ENCODE results near the gene TMEM235. TPM values are rescaled to one million over a fixed set of nuclear protein-coding genes. Genes with fewer than 3 reads are reported as not detected.
A peak's percentile ranks its signal among the peaks of the same experiment; 100 is the strongest.
"Not testable (repeated sequence)": the region's sequence is repeated elsewhere in the genome, so short reads cannot be mapped to it uniquely, and the experiment has no call there.

The TMEM235 gene
- total RNA-seq, 1 donor from 2014 or later: not detected

- intact Hi-C loops (cut with DNase I); DNase-seq (ENCODE audit: low spot score): not testable (repeated sequence)
Measured at GRCh38 chr17:78235022-78235421, 3.6 kb downstream of the TMEM235 start.

GRCh38 chr17:78235885-78236284 lies 4.5 kb downstream of the TMEM235 start:
- intact Hi-C loops (cut with DNase I): no loop called here
- no peak for DNase-seq (ENCODE audit: low spot score)

- no peak for DNase-seq (ENCODE audit: low spot score)
- intact Hi-C loops (cut with DNase I): no loop called here
Measured at GRCh38 chr17:78236362-78237127, 5.1 kb downstream of the TMEM235 start.

GRCh38 chr17:78237401-78238012 lies 6.1 kb downstream of the TMEM235 start:
- DNase-seq (ENCODE audit: low spot score): no peak
- intact Hi-C loops (cut with DNase I): no loop called here

- no peak for DNase-seq (ENCODE audit: low spot score)
- intact Hi-C loops (cut with DNase I): no loop called here
Measured at GRCh38 chr17:78238823-78239488, 7.5 kb downstream of the TMEM235 start.

- intact Hi-C loops (cut with DNase I): no loop called here
- no peak for DNase-seq (ENCODE audit: low spot score)
Measured at GRCh38 chr17:78239489-78239931, 8.1 kb downstream of the TMEM235 start.

- intact Hi-C loops (cut with DNase I): no loop called here
- no peak for DNase-seq (ENCODE audit: low spot score)
Measured at GRCh38 chr17:78240012-78240655, 8.7 kb downstream of the TMEM235 start.

GRCh38 chr17:78240839-78241238 lies 9.4 kb downstream of the TMEM235 start:
- no peak for DNase-seq (ENCODE audit: low spot score)
- intact Hi-C loops (cut with DNase I): no loop called here

GRCh38 chr17:78241277-78242023 lies 10.0 kb downstream of the TMEM235 start:
- intact Hi-C loops (cut with DNase I): no loop called here
- DNase-seq (ENCODE audit: low spot score): no peak

- intact Hi-C loops (cut with DNase I): no loop called here
- no peak for DNase-seq (ENCODE audit: low spot score)
Measured at GRCh38 chr17:78242024-78242742, 10.8 kb downstream of the TMEM235 start.

GRCh38 chr17:78247304-78247703 lies 15.9 kb downstream of the TMEM235 start:
- no peak for DNase-seq (ENCODE audit: low spot score)
- intact Hi-C loops (cut with DNase I): no loop called here

GRCh38 chr17:78248051-78248914 lies 16.9 kb downstream of the TMEM235 start:
- DNase-seq (ENCODE audit: low spot score): no peak
- intact Hi-C loops (cut with DNase I): no loop called here

GRCh38 chr17:78249074-78249817 lies 17.8 kb downstream of the TMEM235 start:
- intact Hi-C loops (cut with DNase I): no loop called here
- DNase-seq (ENCODE audit: low spot score): no peak

GRCh38 chr17:78249818-78250806 lies 18.7 kb downstream of the TMEM235 start:
- DNase-seq (ENCODE audit: low spot score): no peak
- intact Hi-C loops (cut with DNase I): loop anchor here (2.0 kb wide), 2 partner anchors 137 to 171 kb away; no protein-coding TSS in a partner anchor

- intact Hi-C loops (cut with DNase I): loop anchor here (2.0 kb wide), 2 partner anchors 138 to 170 kb away; no protein-coding TSS in a partner anchor
Measured at GRCh38 chr17:78250891-78251772, 19.7 kb downstream of the TMEM235 start.

More at GRCh38 chr17:78250891-78251772, 19.7 kb downstream of the TMEM235 start:
- peak; percentile 95 for DNase-seq (ENCODE audit: low spot score)
